Measurements from ENCODE around the gene LYRM1.
A peak's percentile ranks its signal among the peaks of the same experiment; 100 is the strongest.

The LYRM1 gene

DNA sequence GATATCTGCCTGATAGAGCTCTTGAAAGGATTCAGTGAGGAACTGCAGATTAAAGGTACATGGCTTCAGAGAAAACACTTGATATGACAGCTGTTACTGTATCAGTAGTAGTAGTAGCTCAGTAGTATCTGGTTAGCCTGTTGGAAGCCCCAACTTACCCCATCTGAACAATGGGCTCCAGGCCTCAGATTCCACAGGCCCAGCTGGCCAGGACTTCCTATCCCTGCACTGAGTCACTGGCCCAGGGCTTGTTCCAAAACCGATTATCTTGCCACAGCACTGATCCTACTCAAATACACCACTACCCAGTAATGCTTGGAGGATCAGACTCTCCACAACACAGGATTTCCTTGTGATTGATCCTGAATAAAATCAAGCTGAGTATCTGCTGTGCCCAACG lies 33.0 kb upstream of the LYRM1 start:
- no peak for DNase-seq
- Mint-ChIP-seq H3K36me3 (ENCODE audit: low read depth) (peaks cover 27% of the 10 kb centered on the region), H3K4me3 (no peak overlapping the region), H3K27me3 (ENCODE audit: low read depth, poor library complexity) (no peaks in the 10 kb centered on the region), H3K4me1 (peaks cover 39% of the 10 kb centered on the region), H3K27ac (no peak overlapping the region), H3K9me3 (peaks cover 10% of the 10 kb centered on the region)
- TF ChIP-seq, protein P1, sequence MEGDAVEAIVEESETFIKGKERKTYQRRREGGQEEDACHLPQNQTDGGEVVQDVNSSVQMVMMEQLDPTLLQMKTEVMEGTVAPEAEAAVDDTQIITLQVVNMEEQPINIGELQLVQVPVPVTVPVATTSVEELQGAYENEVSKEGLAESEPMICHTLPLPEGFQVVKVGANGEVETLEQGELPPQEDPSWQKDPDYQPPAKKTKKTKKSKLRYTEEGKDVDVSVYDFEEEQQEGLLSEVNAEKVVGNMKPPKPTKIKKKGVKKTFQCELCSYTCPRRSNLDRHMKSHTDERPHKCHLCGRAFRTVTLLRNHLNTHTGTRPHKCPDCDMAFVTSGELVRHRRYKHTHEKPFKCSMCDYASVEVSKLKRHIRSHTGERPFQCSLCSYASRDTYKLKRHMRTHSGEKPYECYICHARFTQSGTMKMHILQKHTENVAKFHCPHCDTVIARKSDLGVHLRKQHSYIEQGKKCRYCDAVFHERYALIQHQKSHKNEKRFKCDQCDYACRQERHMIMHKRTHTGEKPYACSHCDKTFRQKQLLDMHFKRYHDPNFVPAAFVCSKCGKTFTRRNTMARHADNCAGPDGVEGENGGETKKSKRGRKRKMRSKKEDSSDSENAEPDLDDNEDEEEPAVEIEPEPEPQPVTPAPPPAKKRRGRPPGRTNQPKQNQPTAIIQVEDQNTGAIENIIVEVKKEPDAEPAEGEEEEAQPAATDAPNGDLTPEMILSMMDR (IDR thresholded peaks at IDR 0.05): no peak

DNA sequence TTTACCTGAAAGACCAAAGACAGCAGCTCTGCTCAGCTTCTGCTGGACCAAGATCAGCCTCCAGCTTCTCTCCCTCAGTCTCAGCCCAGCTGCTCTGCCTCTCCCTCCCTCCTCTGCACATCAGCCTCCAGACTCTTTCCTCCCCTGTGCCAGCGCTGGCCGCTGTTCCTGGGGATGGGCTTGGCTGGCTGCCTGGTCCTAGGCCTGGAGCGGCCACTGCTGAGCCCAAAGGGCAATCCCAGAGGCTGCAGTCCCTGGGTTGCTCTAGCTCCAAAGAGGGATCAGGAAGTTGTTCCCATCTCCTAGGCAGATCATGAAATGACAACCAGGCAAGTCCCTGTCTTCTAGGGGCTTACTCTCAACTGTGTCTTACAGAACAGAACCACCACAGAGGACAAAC lies 31.7 kb upstream of the LYRM1 start:
- peaks cover 8% of the 10 kb centered on the region for H3K9me3 Mint-ChIP-seq
- peaks cover 16% of the 10 kb centered on the region for H3K36me3 Mint-ChIP-seq (ENCODE audit: low read depth)
- no peaks in the 10 kb centered on the region for H3K27me3 Mint-ChIP-seq (ENCODE audit: low read depth, poor library complexity)
- peaks cover 46% of the 10 kb centered on the region for H3K4me1 Mint-ChIP-seq
- H3K4me3 Mint-ChIP-seq: no peak overlapping the region
- TF ChIP-seq, protein P1 (IDR thresholded peaks at IDR 0.05): no peak
- H3K27ac Mint-ChIP-seq: no peak overlapping the region
- no peak for DNase-seq

DNA sequence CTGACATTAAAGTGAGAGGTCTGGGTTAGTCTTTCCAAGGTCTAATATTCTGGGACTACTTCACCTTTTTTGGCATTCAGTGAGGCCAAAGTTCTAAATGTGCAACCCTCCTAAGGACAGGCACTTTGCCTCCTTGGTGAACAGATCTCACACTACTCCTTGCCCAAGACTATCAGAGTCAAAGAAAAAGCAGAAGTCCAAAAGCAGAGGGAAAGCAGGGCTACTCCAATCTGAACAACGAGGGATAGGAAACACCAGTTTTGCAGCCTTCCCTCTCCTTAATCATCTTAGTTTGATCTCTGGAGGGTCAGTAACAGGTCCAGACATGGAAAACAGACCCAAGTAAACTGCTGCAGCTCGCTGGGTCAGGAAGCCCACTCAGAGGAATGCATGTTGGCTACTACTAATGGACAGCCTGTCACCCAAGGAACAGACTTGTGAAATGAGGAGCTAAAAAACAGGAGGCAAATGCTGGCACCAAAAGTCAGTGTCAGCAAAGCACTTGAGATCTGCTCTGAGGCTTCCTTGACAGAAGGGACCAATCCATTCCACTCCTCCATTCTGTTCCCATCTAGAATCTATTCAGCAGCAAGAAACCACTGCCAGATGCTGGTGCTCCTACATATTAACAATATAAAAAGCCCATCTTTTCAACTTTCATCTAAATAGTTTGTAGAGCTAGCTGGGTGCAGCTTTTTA lies 30.3 kb upstream of the LYRM1 start:
- Mint-ChIP-seq H3K4me1 (peaks cover 50% of the 10 kb centered on the region), H3K27ac (peak overlapping the region; percentile 93), H3K4me3 (no peak overlapping the region), H3K27me3 (ENCODE audit: low read depth, poor library complexity) (no peaks in the 10 kb centered on the region), H3K36me3 (ENCODE audit: low read depth) (peaks cover 5% of the 10 kb centered on the region), H3K9me3 (no peaks in the 10 kb centered on the region)
- TF ChIP-seq, protein P1 (IDR thresholded peaks at IDR 0.05): no peak
- no peak for DNase-seq

DNA sequence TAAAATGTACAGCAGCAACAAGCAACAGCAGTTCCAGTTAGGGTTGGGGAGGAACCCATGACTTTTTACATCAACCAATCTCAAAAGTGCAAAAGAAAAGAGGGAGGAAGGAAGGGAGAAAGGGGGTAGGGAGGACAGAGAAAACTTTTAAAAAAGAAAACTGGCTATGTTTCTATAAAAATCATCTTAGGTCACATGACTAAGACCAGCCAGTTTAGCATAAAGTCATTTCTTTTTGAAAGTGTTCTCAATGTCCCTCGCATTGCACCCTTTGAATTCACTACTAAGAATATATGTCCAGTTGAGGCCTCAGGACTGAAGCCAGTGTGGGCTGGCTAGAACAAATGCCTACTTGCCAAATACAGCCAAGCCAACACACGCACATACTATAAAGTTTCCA lies 29.3 kb upstream of the LYRM1 start:
- H3K4me1 Mint-ChIP-seq: peaks cover 45% of the 10 kb centered on the region
- H3K36me3 Mint-ChIP-seq (ENCODE audit: low read depth): peaks cover 7% of the 10 kb centered on the region
- no peaks in the 10 kb centered on the region for H3K9me3 Mint-ChIP-seq
- no peaks in the 10 kb centered on the region for H3K27me3 Mint-ChIP-seq (ENCODE audit: low read depth, poor library complexity)
- no peak overlapping the region for H3K27ac Mint-ChIP-seq
- H3K4me3 Mint-ChIP-seq: no peak overlapping the region
- TF ChIP-seq, protein P1 (IDR thresholded peaks at IDR 0.05): no peak
- DNase-seq: no peak

DNA sequence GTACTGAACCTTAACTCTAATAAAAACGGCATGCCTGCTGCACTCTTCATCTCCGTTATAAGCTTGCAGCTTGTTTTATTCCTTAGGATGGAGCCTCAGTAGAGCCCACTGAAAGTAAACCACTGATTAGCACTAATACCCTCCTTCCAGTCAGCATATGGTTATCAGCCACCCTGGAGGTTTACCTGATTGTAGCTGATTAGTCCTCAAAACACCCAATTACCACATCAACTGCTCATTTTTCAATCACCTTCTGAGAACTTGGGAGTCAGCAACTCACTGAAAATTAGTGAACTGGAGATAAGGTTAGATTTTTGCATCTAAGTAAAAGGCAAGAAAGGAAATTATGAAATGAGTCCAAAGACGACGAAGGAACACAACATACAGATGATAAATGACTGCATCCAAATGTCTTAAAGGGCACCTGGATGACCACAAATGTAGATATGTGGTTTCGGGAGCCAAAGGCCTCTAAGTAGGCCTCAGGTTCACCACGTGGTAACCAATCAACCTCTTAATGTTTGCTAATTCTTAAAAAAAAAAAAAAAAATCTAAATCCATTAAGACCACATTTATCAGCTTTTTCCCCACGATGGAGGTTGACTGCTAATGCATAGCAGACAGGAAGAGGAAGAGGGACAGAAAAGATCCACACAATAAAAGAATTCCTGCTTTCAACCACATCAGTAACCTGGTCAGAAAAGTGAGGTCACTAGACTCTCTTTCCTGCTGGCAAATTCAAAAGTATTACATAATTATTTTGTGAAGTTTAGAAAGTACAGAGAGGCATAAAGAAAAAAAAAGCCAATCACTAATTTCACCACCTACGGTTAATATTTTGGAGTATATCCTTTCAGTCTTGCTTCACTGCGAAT lies 28.4 kb upstream of the LYRM1 start:
- peaks cover 16% of the 10 kb centered on the region for H3K36me3 Mint-ChIP-seq (ENCODE audit: low read depth)
- H3K9me3 Mint-ChIP-seq: no peaks in the 10 kb centered on the region
- peaks cover 36% of the 10 kb centered on the region for H3K4me1 Mint-ChIP-seq
- no peak for DNase-seq
- H3K27me3 Mint-ChIP-seq (ENCODE audit: low read depth, poor library complexity): no peaks in the 10 kb centered on the region
- TF ChIP-seq, protein P1 (IDR thresholded peaks at IDR 0.05): no peak
- no peak overlapping the region for H3K27ac Mint-ChIP-seq
- no peak overlapping the region for H3K4me3 Mint-ChIP-seq

Measured in nephron progenitor cell (in vitro differentiated cells).